GM12891 (cell line): Measurements from ENCODE around the gene TROAP.
"Not testable (repeated sequence)": the region's sequence is repeated elsewhere in the genome, so short reads cannot be mapped to it uniquely, and the experiment has no call there.

ENCODE experiments used
- DNase-seq: peaks from one replicate; pipeline ENCODE4 v3.0.0; 2011; ENCODE audit warnings: low spot score; ENCODE audit not compliant: insufficient read length
- FAIRE-seq: peaks from 2 replicates; lab custom pipeline; 2011; peaks lifted over from hg19 to GRCh38; lab: Jason Lieb, UNC
- PAX5 ChIP-seq: IDR thresholded peaks from 2 replicates; pipeline ENCODE4 v1.6.1; 2011; ENCODE audit warnings: low read length, moderate library complexity, mild to moderate bottlenecking; ENCODE audit not compliant: insufficient read depth, severe bottlenecking
- POLR2A ChIP-seq: IDR thresholded peaks from 2 replicates; pipeline ENCODE4 v1.6.1; 2011; ENCODE audit warnings: low read depth, low read length, control low read depth
- POLR2AphosphoS5 ChIP-seq: IDR thresholded peaks from 2 replicates; pipeline ENCODE4 v1.6.1; 2011; ENCODE audit warnings: low read depth, low read length, control low read depth
- POU2F2 ChIP-seq: IDR thresholded peaks from 2 replicates; pipeline ENCODE4 v1.6.1; 2011; ENCODE audit warnings: low read depth, mild to moderate bottlenecking, control low read depth, low read length, moderate library complexity
- SPI1 ChIP-seq: IDR thresholded peaks from 2 replicates; pipeline ENCODE4 v1.6.1; 2011; ENCODE audit warnings: low read depth, low read length, control low read depth
- TAF1 ChIP-seq: IDR thresholded peaks from 2 replicates; pipeline ENCODE4 v1.6.1; 2011; ENCODE audit warnings: low read depth, low read length, control low read depth

TROAP gene

GRCh38 chr12:49295082-49295936 is 27.7 kb upstream of the TROAP start, which contains the start of gene PRPH:
TSS of gene PRPH (plus strand) at chr12:49295147. CDS start at chr12:49295201, 54 bp downstream.
- no peak for TF ChIP-seq POU2F2
- no peak for TF ChIP-seq POLR2AphosphoS5
- TF ChIP-seq POLR2A: no peak
- TF ChIP-seq TAF1: no peak
- TF ChIP-seq SPI1: no peak

GRCh38 chr12:49296034-49296835 is 26.8 kb upstream of the TROAP start:
- TF ChIP-seq POLR2AphosphoS5 (no peak), PAX5 (no peak), POU2F2 (no peak), TAF1 (no peak), SPI1 (no peak), POLR2A (no peak)
- DNase-seq (peak; percentile 90), FAIRE-seq (peak; percentile 81)

More at GRCh38 chr12:49295082-49295936, 27.7 kb upstream of the TROAP start, which contains the start of gene PRPH:
- FAIRE-seq (no peak), DNase-seq (no peak)

- no peak for DNase-seq
- no peak for TF ChIP-seq TAF1
- TF ChIP-seq POLR2AphosphoS5: no peak
- TF ChIP-seq POU2F2: no peak
- no peak for TF ChIP-seq POLR2A
- no peak for TF ChIP-seq SPI1
- no peak for TF ChIP-seq PAX5
- FAIRE-seq: peak; percentile 59
Measured at GRCh38 chr12:49296836-49297694, 26.0 kb upstream of the TROAP start.

GRCh38 chr12:49297695-49298060 is 25.4 kb upstream of the TROAP start:
- DNase-seq (no peak), FAIRE-seq (no peak)
- TF ChIP-seq PAX5: no peak
- TF ChIP-seq TAF1: no peak
- no peak for TF ChIP-seq SPI1
- TF ChIP-seq POLR2A: no peak
- TF ChIP-seq POLR2AphosphoS5: no peak
- no peak for TF ChIP-seq POU2F2

GRCh38 chr12:49298160-49298559 is 24.9 kb upstream of the TROAP start:
- DNase-seq: no peak
- FAIRE-seq: no peak

GRCh38 chr12:49301760-49302159 is 21.3 kb upstream of the TROAP start:
- FAIRE-seq (no peak), DNase-seq (no peak)
- TF ChIP-seq POU2F2: no peak
- no peak for TF ChIP-seq SPI1
- no peak for TF ChIP-seq POLR2AphosphoS5
- TF ChIP-seq TAF1: no peak
- no peak for TF ChIP-seq POLR2A
- TF ChIP-seq PAX5: no peak

More at GRCh38 chr12:49298160-49298559, 24.9 kb upstream of the TROAP start:
- TF ChIP-seq TAF1: no peak

GRCh38 chr12:49304161-49304560 is 18.9 kb upstream of the TROAP start:
- TF ChIP-seq POLR2AphosphoS5 (no peak), POU2F2 (no peak), POLR2A (no peak), PAX5 (no peak), TAF1 (no peak), SPI1 (no peak)
- FAIRE-seq (no peak), DNase-seq (no peak)

- TF ChIP-seq SPI1 (no peak), POU2F2 (no peak)
- no peak for DNase-seq
- no peak for FAIRE-seq
Measured at GRCh38 chr12:49305762-49306510, 17.1 kb upstream of the TROAP start.

- TF ChIP-seq POLR2AphosphoS5 (no peak), PAX5 (no peak), TAF1 (no peak), POU2F2 (no peak), POLR2A (no peak)
Measured at GRCh38 chr12:49309386-49309785, 13.7 kb upstream of the TROAP start.

GRCh38 chr12:49310451-49311000 is 12.5 kb upstream of the TROAP start:
- not testable (repeated sequence) for DNase-seq, FAIRE-seq

More at GRCh38 chr12:49309386-49309785, 13.7 kb upstream of the TROAP start:
- no peak for FAIRE-seq
- no peak for DNase-seq
